ENCODE data around the gene CELA3B.
"Not testable (repeated sequence)": the region's sequence is repeated elsewhere in the genome, so short reads cannot be mapped to it uniquely, and the experiment has no call there.

CELA3B gene

GRCh38 chr1:22007262-22007661 is 30.4 kb downstream of the CELA3B start:
- not testable (repeated sequence) for DNase-seq (ENCODE audit: low read depth in 2 of 2)

GRCh38 chr1:22009566-22009965 is 32.7 kb downstream of the CELA3B start:
- not testable (repeated sequence) for DNase-seq (ENCODE audit: low read depth in 2 of 2)

GRCh38 chr1:22012752-22013151 is 35.9 kb downstream of the CELA3B start:
- DNase-seq (ENCODE audit: low read depth in 2 of 2), result not testable (repeated sequence)

GRCh38 chr1:22014575-22015206 is 37.9 kb downstream of the CELA3B start:
- not testable (repeated sequence) for DNase-seq (ENCODE audit: low read depth in 2 of 2)

- DNase-seq (ENCODE audit: low read depth in 2 of 2), result peak; percentile 75
These were observed 42.0 kb downstream of the CELA3B start for GRCh38 chr1:22018583-22019559.

- no peak for DNase-seq (ENCODE audit: low read depth in 2 of 2)
These were observed 44.2 kb downstream of the CELA3B start for GRCh38 chr1:22021061-22021460.

- peak; percentile 58 to 60 for DNase-seq (ENCODE audit: low read depth in 2 of 2)
These were observed 47.9 kb downstream of the CELA3B start for GRCh38 chr1:22024485-22025367.

- DNase-seq (ENCODE audit: low read depth in 2 of 2), result peak; percentile 60 to 64
These were observed 48.7 kb downstream of the CELA3B start for GRCh38 chr1:22025368-22026155.

- no peak for DNase-seq (ENCODE audit: low read depth in 2 of 2)
These were observed 50.1 kb downstream of the CELA3B start for GRCh38 chr1:22026924-22027289.

GRCh38 chr1:22030057-22030456 is 53.2 kb downstream of the CELA3B start:
- no peak for DNase-seq (ENCODE audit: low read depth in 2 of 2)

- no peak for DNase-seq (ENCODE audit: low read depth in 2 of 2)
These were observed 53.7 kb downstream of the CELA3B start for GRCh38 chr1:22030473-22030872.

- no peak for DNase-seq (ENCODE audit: low read depth in 2 of 2)
These were observed 54.6 kb downstream of the CELA3B start for GRCh38 chr1:22031214-22031962.

- DNase-seq (ENCODE audit: low read depth in 2 of 2), result not testable (repeated sequence)
These were observed 58.0 kb downstream of the CELA3B start for GRCh38 chr1:22034834-22035233.

GRCh38 chr1:22037520-22037919 is 60.7 kb downstream of the CELA3B start:
- DNase-seq (ENCODE audit: low read depth in 2 of 2), result no peak

- DNase-seq (ENCODE audit: low read depth in 2 of 2), result no peak
These were observed 61.2 kb downstream of the CELA3B start for GRCh38 chr1:22038036-22038435.
